HG03045 (cell line): ENCODE results near the gene USF3.
A peak's percentile ranks its signal among the peaks of the same experiment; 100 is the strongest.

Experiments
- ATAC-seq: cut with Tn5 transposase; IDR thresholded peaks from one replicate; pipeline ENCODE4 v1.9.1; 2021; ENCODE audit warnings: mild to moderate bottlenecking, moderate library complexity; ENCODE audit not compliant: unreplicated experiment

The USF3 gene

DNA sequence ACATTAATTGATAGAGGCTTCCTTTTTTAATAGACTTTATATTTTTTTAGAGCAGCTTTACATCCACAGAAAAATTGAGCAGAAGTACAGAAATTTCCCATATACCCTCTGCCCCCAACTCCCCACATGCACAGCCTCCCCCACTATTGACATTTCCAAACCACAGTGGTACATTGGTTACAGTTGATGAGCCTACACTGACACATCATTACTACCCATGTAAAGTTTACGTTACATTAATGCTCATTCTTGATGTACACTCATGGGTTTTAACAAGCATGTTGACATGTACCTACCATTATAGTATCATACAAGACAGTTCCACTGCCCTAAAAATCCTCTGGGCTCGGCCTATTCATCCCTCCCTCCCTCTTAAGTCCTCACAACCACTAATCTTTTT is 78.7 kb downstream of the USF3 start:
- no peak for ATAC-seq

DNA sequence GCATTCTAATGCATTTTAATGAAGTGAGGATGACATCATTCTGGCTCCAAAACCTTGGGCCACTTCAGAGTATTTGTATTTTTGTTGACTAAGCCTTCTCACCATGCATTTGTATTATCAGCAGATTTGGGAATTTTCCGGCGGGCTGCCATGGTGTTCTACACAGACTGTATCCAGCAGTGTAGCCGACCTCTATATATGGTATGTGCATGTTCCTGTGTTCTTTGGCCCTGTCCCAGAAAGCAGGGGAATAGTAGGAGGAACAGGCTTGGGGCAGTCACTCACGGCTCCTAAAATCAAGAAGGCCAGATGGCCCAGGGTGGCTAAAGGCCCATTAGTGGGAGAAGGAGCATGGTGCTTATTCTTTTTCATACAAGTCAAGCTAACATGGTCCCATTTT is 80.5 kb downstream of the USF3 start:
- ATAC-seq = no peak

DNA sequence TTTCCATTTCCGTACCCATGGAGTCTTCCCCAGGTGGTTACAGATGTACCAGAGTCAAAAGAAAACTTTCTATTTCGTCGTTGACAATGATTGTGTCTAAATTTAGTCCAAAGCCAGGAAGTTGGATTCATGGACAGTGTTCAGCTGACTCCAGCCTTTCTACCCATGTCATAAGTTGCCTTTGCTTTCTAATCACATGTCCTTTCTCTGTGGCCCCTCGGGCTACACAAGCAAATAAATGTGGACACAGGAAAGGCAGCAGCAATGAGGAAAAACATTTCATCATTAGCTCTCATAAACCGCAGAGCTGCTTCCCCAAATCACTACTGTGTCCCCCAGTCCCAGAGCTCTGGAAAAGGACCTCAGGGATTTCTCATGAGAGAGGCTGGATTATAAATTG is 82.0 kb downstream of the USF3 start:
- ATAC-seq = no peak

DNA sequence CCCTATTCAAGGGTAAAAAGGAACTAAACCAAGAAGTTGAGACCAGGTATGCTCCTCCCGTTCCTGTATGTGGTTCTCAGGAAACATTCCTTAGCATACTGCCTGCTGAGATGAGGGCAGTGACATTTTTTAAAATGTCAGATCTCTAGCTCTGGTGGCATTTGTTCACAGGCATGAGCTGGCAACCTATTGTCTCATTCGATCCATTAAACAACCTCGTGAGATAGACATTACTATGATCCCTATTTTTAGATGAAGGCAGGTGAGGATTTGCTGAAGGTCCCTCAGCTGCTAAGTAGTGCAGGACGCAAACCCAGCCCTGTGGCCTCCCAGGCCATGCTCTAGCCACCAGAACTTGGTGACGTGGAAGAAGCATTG is 89.2 kb downstream of the USF3 start:
- ATAC-seq = no peak

DNA sequence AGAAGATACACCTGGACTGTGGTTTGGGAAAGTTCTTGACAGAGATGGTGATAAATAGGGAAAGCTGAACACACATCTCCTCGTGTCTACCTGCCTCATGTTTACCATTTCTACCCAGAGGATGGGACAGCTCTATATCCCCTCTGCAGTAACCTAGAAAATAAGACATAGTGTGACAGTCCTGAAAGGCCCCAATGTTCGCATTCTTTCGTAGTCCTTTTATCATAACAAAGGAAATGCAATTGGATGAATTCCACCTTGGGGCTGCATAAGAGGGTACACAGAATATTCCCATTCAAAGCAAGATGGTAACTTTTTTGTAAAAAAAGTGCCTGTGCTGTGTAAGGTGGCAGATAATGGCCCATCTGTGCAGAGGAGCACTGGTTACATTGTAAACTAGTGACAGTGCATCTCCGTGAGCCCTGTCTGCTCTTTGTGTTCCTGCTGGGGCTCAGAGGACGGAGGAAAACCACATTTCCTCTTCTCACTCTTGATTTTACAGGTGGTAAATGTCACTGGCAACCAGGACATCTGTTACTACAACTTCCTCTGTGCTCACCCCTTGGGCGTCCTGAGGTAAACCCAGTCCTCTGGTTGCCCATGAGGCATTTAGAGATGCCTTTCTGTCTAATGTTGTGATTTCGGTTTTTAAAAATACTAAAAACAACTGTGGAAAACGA is 89.8 kb downstream of the USF3 start:
- ATAC-seq = peak; percentile 97

DNA sequence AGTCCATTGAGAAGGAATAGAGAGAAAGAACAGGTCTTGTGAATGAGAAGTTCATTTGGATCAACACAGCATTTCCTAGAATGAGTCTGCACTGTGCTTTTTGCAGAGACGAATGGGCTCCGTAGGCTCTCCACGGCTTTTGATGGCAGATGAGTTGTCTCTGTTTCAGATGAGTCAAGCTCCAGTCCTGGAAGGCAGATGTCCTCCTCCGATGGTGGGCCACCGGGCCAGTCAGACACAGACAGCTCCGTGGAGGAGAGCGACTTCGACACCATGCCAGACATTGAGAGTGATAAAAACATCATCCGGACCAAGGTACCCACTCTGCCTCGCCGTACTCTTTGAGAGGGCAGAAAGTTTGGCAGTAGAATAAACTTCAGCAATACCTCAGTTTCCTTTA is 93.6 kb downstream of the USF3 start:
- ATAC-seq = no peak

DNA sequence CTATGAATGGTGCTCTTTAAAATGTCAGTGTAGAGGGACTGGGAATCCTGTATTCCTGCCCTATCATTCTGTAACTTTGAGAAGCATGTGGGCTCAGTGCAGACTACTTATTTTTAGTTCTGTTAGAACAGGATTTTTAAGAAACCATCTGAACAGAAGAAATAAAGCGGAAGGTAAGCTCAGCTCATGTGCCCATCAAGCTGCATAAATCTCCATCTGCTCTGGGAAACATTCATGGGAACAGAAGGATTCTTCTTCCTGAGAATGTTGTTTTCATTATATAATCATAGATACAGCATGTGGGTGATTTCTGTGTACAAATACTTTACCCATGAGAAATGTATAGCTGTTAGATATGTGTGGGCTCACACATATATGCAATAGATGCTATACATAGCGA is 94.2 kb downstream of the USF3 start:
- ATAC-seq = no peak

DNA sequence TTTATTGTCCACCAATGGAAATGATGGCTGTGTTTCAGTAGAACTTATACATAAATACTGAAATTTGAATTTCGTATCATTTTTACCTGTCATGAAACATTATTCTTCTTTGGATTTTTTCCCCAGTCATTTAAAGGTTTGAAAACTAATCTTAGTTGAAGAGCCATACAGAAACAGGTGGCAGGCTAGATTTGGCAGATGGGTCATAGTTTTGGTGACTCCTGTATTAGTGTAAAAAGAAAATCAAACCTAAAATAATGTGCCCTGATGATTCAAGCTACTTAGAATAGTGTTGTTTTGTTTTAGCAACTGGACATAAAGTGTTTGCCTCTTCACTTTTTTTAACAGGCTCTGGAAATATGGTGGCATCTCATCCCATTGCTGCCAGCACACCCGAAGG is 95.2 kb downstream of the USF3 start:
- ATAC-seq = no peak

DNA sequence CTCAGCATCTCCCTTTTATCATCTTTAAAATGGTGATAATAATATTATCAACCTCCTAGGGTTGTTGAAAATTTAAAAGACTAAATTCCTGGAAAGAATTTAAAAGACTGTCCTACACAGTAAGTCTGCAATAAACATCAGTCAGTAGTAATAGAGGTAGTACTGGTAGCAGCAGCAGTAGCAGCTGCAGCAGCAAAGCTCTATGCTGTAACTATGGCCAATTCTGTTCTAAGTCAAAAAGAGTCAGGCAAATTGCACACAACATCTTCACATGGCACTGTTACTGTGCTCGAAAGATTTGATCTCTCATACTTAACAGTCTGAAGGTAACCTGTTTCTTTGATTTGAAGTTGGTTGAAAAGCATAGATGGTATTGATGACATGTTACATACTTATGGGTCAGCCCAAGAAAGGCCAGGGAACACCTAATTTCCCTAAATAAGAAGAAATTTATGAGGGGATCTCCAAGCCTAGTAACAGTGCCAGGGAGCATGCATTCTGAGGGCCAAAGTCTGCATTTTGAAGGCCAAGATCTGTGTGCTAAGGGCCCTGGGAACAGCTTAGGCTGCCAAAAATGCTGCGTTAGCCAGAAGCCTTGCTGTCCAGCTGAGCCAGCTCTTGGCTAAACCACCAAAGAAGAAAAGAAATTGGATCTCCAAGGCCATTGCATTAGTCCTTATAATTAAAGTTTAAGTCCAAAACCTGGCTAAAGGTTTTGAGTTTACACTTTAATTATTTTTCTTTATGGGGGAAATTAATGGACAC is 95.8 kb downstream of the USF3 start:
- ATAC-seq = no peak
